T-helper 9 cell (primary cell): ENCODE data around the gene FER.
"Not testable (repeated sequence)": the region's sequence is repeated elsewhere in the genome, so short reads cannot be mapped to it uniquely, and the experiment has no call there.

Source experiments
- DNase-seq: peaks from one replicate; pipeline ENCODE4 v3.0.0-alpha.2; 2020

The FER gene

GRCh38 chr5:108801301-108801700, 53.6 kb downstream of the FER start:
- DNase-seq = no peak

DNA sequence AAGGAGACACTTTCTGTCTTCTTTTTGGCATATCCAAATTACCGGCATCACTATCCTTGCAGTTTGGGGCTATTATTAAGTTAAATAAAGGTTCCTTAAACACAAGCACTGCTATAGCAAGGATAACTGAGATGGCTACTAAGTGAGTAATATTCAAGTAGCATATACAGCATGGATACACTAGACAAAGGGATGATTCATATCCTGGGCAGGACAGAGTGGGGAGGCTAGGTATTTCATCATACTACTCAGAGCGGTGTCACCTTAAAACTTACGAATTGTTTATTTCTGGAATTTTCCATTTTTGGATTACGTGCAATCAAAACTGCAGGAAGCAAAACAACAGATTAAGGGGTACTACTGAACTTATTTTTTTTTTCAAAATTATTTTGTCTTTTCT, 54.1 kb downstream of the FER start:
- DNase-seq = no peak

GRCh38 chr5:108810717-108811116, 63.0 kb downstream of the FER start:
- no peak for DNase-seq

GRCh38 chr5:108813673-108814072, 66.0 kb downstream of the FER start:
- no peak for DNase-seq

GRCh38 chr5:108814551-108814950, 66.9 kb downstream of the FER start:
- DNase-seq = no peak

DNA sequence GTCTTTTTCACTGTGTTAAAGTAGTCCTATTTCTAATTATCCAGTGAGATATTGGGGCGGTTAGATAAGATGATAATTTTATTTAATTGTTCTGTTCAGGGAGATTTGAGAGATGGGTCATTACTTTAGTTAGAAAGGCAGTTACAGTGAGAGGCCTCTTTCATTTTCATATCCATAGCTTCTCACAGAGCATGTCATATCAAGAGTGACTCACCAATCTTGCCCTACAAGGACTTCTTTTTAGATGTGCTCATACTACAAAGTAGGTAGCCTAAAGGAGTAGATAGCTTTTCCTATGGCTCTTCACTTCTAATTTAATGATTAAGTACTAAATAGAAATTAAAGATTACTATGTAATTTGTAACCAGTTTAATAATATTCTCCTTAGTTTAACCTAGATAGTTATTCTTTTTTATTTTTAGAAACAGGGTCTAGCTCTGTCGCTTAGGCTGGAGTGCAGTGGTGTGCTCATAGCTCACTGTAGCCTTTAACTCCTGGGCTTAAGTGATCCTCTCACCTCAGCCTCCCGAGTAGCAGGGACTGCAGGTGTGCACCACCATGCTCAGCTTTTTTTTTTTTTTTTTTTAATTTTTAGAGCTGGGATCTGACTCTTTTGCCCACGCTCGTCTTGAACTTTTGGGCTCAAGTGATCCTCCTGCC, 71.0 kb downstream of the FER start:
- no peak for DNase-seq

GRCh38 chr5:108820983-108821382, 73.3 kb downstream of the FER start:
- no peak for DNase-seq

DNA sequence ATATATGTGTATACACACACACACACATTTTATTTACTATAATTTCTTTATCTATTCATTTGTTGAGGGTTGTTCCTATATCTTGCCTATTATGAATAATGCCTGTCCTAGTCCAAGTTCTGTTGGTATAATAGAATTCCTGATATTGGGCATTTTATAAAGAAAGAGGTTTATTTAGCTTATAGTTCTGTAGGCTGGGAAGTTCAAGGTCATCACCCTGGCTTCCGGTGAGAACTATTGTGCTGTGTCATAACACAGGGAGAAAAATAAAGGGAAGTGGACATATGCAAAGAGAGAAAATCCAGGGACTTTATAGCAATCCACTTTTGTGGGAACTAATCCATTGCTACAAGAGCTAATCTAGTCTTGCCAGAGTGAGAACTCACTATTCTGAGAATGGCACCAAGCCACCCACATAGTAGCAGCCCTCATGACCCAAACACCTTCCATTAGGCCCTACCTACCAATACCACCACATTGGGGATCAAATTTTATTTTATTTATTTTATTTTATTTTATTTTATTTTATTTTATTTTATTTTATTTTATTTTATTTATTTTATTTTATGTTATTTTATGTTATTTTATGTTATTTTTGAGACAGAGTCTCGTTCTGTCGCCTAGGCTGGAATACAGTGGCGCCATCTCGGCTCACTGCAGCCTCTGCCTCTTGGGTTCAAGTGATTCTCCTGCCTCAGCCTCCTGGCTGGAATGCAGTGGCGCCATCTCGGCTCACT, 74.7 kb downstream of the FER start:
- DNase-seq = no peak

DNA sequence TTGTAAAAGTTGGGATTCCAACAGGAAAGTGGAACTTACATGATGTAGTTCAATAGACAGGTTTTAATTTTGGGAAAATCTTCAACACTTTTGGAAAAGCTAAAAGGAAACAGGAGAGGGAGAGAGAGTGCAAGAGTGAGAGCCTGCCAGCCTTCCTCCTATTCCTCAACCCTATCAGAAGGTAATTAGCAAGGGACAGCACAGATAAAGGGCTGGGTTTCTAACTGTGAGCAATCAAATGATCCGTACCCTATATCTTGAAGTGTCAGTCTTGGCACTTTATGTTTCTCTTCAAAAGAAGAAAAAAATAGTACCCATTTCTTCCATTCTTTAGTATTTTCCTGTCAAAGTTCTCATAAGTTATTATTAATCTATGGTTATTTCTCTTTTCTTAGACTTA, 79.4 kb downstream of the FER start:
- DNase-seq = no peak

DNA sequence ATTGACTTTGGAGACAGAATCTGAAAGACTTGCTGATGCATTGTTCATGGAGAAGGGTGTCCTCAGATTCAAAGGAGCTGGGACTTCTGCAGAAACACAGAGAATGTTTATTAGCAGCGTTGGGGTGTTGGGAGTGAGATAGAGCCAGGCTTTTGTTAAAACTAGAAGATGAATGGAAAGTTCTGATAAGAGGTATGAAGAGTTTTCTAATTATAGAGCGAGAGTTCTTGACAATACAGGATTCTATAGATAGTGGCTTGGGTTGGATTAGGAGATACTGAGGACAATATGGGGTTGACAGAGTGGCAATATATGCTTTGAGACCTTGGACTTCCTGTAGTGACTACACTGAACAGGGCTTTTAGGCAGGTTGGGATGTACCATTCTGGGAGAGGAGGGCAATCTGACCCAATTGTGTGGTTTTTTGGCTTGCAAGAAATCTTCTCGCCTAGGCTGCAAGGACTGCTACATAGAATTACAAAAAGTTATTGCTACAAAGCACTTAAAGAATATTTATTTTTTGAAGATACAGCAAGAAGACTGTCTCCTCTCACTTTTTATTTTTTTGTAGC, 83.1 kb downstream of the FER start:
- DNase-seq = no peak

GRCh38 chr5:108836492-108836891, 88.8 kb downstream of the FER start:
- no peak for DNase-seq

DNA sequence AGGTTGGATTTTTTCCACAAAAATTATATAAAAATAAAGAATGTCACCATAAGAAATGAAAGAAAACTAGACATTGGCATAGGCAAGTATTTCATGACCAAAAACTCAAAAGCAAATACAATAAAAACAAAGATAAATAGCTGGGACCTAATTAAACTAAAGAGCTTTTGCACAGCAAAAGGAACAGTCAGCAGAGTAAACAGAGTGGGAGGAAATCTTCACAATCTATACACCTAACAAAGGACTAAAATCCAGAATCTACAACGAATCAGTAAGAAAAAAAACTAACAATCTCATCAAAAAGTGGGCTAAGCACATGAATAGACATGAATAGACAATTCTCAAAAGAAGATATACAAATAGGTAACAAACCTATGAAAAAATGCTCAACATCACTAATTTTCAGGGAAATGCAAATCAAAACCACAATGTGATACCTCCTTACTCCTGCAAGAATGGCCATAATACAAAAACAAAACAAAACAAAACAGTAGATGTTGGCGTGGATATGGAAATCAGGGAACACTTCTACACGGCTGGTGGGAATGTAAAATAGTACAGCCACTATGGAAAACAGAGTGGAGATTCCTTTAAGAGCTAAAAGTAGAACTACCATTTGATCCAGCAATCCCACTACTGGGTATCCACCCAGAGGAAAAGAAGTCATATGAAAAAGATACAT, 94.7 kb downstream of the FER start:
- not testable (repeated sequence) for DNase-seq

DNA sequence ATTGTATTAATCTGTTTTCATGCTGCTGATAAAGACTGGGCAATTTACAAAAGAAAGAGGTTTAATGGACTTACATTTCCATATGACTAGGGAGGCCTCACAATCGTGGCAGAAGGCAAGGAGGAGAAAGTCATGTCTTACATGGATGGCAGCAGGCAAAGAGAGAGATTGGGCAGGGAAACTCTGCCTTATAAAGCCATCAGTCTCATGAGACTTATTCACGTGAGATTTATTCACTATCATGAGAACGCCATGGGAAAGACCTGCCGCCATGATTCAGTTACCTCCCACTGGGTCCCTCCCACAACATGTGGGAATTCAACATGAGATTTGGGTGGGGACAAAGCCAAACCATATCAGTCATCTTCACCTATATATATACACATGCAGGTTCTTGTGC, 103.4 kb downstream of the FER start:
- DNase-seq = not testable (repeated sequence)

DNA sequence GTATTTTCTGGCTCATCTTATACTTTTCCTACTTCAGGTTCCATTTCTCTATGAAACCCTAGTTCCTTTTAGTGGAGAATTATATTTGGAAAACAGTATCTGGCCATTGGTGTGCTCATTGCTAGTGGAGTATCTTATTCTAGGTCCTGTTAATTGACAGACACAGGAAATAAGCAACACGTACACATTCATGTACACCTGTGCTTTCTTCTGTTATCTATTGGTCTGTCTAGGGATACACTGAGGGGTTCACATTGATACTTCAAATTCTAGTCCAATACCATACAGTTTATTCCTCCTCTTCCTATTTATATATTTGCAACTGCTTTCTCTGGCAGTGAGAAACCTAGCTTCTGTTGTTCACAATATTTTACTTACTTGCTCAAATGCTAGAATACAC, 110.2 kb downstream of the FER start:
- no peak for DNase-seq

DNA sequence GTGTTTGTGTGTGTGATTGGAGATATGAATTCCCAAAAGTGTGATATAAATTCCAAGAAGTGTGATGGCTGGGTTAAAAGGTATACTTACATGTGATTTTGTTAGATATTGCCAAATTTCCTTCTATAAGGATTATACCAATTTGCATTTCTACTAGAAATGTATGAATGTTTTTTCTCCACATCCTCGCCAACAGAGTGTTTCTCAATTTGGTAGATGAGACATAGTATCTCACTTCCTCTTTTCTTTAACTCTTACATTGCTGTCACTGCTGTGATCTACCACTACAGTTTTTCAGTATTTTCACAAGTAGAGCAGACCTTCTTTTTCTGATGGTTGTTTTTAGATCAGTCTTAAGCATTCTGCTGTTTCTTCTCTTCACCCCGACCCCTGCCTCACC, 111.3 kb downstream of the FER start:
- DNase-seq = no peak

DNA sequence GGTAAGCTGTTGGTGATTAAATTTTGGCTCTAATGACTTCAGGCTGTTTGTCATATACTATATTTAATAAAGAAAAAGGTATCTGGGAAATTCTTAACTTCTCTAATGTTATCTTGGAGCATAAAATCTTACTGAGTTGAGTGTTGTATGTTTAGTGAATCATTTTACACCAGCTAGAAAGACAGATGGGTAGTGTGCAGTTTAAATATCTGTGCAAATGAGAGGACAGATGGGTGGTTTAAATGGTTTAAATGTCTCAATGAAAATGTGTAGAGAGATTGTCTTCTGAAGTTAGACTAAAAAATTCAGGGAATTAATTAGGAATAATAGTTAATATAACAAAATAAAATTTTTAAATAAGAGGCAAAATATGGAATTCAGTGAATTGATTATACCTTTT, 114.5 kb downstream of the FER start:
- no peak for DNase-seq

DNA sequence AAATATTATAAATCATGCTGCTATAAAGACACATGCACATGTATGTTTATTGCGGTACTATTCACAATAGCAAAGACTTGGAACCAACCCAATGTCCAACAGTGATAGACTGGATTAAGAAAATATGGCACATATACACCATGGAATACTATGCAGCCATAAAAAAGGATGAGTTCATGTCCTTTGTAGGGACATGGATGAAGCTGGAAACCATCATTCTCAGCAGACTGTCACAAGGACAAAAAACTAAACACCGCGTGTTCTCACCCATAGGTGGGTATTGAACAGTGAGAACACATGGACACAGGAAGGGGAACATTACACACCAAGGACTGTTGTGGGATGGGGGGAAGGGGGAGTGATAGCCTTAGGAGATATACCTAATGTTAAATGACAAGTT, 118.4 kb downstream of the FER start:
- not testable (repeated sequence) for DNase-seq

GRCh38 chr5:108867656-108868055, 120.0 kb downstream of the FER start:
- no peak for DNase-seq

DNA sequence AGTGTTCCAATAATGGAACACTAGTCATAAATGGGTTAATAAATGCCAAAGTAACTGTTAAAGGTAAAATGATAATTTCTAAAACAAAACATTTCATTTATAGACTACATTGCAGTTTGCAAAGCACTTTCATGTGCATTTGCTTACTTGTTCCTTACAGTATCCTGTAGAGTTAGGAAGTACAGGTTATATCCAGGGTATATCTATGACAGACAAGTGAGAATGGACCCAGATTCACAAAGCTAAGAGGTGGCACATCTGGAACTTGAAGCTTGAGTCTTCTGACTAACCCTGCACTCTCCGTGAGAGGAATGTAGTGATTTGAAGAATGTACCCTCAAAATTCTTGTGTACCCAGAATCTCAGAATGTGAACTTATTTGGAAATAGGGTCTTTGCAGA, 121.4 kb downstream of the FER start:
- DNase-seq = no peak

GRCh38 chr5:108876451-108876850, 128.8 kb downstream of the FER start:
- no peak for DNase-seq

DNA sequence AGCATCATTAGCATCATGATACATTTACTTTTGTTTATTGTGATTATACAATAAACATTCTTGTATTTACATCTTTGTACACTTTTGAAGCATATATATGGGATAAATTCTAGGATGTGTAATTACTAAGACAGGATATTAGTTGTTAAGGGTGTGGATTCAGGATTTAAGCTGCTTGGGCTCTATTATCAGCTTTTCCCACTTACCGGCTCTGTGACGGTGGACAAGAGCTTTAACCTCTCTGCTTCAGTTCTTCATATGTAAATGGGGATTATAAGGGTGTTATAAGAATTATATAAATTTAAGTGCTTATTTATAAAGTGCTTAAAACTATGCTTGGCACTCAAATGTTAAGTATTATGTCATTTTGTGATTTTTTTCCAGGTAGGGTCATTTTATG, 131.1 kb downstream of the FER start:
- no peak for DNase-seq

DNA sequence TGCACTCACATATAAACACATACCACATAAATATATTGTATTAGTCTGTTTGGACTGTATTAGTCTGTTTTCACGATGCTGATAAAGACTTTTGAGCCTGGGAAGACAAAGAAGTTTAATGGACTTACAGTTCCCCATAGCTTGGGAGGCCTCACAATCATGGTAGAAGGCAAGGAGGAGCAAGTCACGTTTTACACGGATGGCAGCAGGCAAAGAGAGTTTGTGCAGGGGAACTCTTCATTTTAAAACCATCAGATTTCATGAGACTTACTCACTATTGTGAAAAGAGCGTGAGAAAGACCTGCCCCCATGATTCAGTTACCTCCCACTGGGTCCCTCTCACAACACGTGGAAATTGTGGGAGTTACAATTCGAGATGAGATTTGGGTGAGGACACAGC, 133.4 kb downstream of the FER start:
- no peak for DNase-seq

DNA sequence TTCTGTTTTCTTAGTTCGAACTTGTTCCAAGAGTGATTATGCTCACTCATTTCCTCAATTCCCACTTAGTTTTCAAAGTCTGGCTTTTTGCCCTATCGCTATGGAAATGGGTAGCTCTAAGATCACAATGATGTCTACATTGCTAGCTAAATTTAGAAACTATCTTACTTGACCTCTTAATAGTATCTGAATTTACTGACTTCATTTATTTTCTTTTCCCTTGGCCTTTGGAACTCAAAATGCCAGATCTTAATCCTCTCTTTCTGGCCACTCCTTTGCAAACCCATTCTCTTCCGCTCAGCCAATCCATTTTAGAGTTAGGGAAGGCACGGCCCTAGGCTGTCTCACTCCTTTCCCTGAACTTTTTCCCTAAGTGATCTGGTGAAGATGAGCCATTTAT, 137.0 kb downstream of the FER start:
- no peak for DNase-seq

GRCh38 chr5:108898257-108898656, 150.6 kb downstream of the FER start:
- DNase-seq = no peak
